MM.1S (cell line): Measurements from ENCODE around the gene NREP.

Experiments
- DNase-seq: peaks from one replicate; pipeline ENCODE4 v3.0.0-alpha.2; 2015
- H2AFZ ChIP-seq: fragments of 300-600 bp; sonication (generic); 2 replicates; pipeline ENCODE4 v1.6.0; 2016; ENCODE audit warnings: antibody characterized with exemption, low read length
- H3F3A ChIP-seq: fragments of 300-600 bp; sonication (generic); 2 replicates; pipeline ENCODE4 v1.6.1; 2016; ENCODE audit warnings: mild to moderate bottlenecking, antibody characterized with exemption, low read length, moderate library complexity, mixed read lengths; ENCODE audit not compliant: insufficient read depth
- H3K27ac ChIP-seq: fragments of 300-600 bp; sonication (generic); 2 replicates; pipeline ENCODE4 v1.5.1; 2016; ENCODE audit warnings: mild to moderate bottlenecking, low read length
- H3K27me3 ChIP-seq: fragments of 300-600 bp; sonication (generic); replicated peaks from 2 replicates; pipeline ENCODE4 v1.6.0; 2016; ENCODE audit warnings: low read length; ENCODE audit not compliant: insufficient read depth
- H3K36me3 ChIP-seq: fragments of 300-600 bp; sonication (generic); replicated peaks from 2 replicates; pipeline ENCODE4 v1.6.1; 2016; ENCODE audit warnings: mild to moderate bottlenecking, low read length, mixed read lengths; ENCODE audit not compliant: insufficient read depth
- H3K4me1 ChIP-seq: fragments of 300-600 bp; sonication (generic); 2 replicates; pipeline ENCODE4 v1.6.1; 2016; ENCODE audit warnings: low read length, mixed read lengths
- H3K4me2 ChIP-seq: fragments of 300-600 bp; sonication (generic); 2 replicates; pipeline ENCODE4 v1.6.0; 2016; ENCODE audit warnings: low read depth, low read length
- H3K4me3 ChIP-seq: fragments of 300-600 bp; sonication (generic); 2 replicates; pipeline ENCODE4 v1.5.1; 2016; ENCODE audit warnings: low read length, mixed read lengths
- H3K79me2 ChIP-seq: fragments of 300-600 bp; sonication (generic); 2 replicates; pipeline ENCODE4 v1.6.1; 2016; ENCODE audit warnings: mixed run types, low read length, mixed read lengths
- H3K9ac ChIP-seq: fragments of 300-600 bp; sonication (generic); 2 replicates; pipeline ENCODE4 v1.6.1; 2016; ENCODE audit warnings: low read length, mixed read lengths
- H3K9me2 ChIP-seq: fragments of 300-600 bp; sonication (generic); replicated peaks from 2 replicates; pipeline ENCODE4 v1.6.1; 2016; ENCODE audit warnings: mild to moderate bottlenecking, low read length, mixed read lengths; ENCODE audit not compliant: insufficient read depth
- H3K9me3 ChIP-seq: fragments of 300-600 bp; sonication (generic); replicated peaks from 2 replicates; pipeline ENCODE4 v1.6.1; 2016; ENCODE audit warnings: mild to moderate bottlenecking, low read length, mixed read lengths; ENCODE audit not compliant: insufficient read depth
- H4K20me1 ChIP-seq: fragments of 300-600 bp; sonication (generic); 2 replicates; pipeline ENCODE4 v1.6.1; 2016; ENCODE audit warnings: mild to moderate bottlenecking, low read length, moderate library complexity, mixed read lengths; ENCODE audit not compliant: insufficient read depth
- CTCF ChIP-seq: fragments of 300-600 bp; sonication (generic); IDR thresholded peaks from 2 replicates; pipeline ENCODE4 v1.5.1; 2016; ENCODE audit warnings: antibody characterized with exemption, low read length, mixed read lengths
- EZH2 ChIP-seq: fragments of 300-600 bp; sonication (generic); optimal IDR thresholded peaks from 2 replicates; pipeline ENCODE3; 2017; ENCODE audit warnings: low read depth, mild to moderate bottlenecking, antibody characterized with exemption, low read length, mixed read lengths
- EZH2phosphoT487 ChIP-seq: fragments of 300-600 bp; sonication (generic); IDR thresholded peaks from 2 replicates; pipeline ENCODE4 v1.6.1; 2018; ENCODE audit warnings: antibody characterized with exemption, low read length

Gene NREP

DNA sequence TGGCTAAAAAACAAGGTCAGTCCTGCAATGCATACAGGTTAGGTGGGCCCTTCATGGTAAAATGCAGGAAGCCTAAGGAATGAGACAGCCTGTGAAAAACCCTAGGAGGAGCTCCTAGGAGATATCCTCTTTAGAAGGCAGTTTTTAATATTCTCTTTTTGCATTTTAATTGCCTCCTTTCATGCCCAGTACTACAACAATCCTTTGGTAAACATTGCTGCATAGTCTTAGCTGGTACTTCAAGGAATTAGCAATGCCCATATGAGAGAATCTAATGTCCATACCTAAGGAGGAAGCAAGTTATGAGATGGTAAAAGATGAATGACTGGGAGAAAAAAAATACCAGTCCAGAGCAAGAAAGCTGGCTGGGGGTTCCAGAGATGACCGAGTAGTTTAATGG, 61.0 kb downstream of the NREP start:
- no peak for TF ChIP-seq CTCF
- TF ChIP-seq EZH2, result no peak
- no peak for TF ChIP-seq EZH2phosphoT487
- Histone ChIP-seq H3K9me3 (no peaks in the 10 kb centered on the region), H3K4me1 (no peaks in the 10 kb centered on the region), H3K4me2 (no peak overlapping the region), H3K4me3 (no peak overlapping the region), H3F3A (no peaks in the 10 kb centered on the region), H3K36me3 (no peaks in the 10 kb centered on the region), H4K20me1 (no peaks in the 10 kb centered on the region), H3K27me3 (no peaks in the 10 kb centered on the region), H3K9ac (no peak overlapping the region), H3K79me2 (no peaks in the 10 kb centered on the region), H2AFZ (no peak overlapping the region), H3K27ac (no peak overlapping the region), H3K9me2 (no peaks in the 10 kb centered on the region)
- DNase-seq, result no peak

DNA sequence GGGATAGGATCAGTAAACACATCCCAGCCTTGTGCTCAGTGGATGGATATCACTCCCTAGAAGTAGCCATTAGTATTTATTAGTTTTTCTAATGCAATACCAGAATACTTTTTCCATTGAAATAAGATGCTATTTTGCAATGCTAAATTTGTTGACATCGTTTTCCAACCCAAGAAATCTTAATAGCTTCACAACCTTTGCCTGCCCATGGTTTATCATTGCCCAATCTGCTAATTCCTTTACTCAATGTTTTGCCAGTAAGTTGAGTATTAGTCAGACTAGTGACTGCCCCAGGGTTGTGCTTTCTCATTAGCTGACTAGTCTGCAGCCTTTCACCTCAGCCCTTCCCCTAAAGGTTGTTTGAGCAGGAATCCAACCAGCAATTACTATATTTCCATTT, 62.9 kb downstream of the NREP start:
- TF ChIP-seq EZH2phosphoT487, result no peak
- TF ChIP-seq EZH2, result no peak
- no peak for TF ChIP-seq CTCF
- H3K4me3 ChIP-seq, result no peak overlapping the region
- no peak overlapping the region for H3K27ac ChIP-seq
- no peaks in the 10 kb centered on the region for H3K9me3 ChIP-seq
- H3K27me3 ChIP-seq, result no peaks in the 10 kb centered on the region
- no peak for DNase-seq
- no peaks in the 10 kb centered on the region for H3F3A ChIP-seq
- H3K9me2 ChIP-seq, result no peaks in the 10 kb centered on the region
- H3K36me3 ChIP-seq, result no peaks in the 10 kb centered on the region
- H3K9ac ChIP-seq, result no peak overlapping the region
- H4K20me1 ChIP-seq, result no peaks in the 10 kb centered on the region
- H3K4me2 ChIP-seq, result no peak overlapping the region
- H3K79me2 ChIP-seq, result no peaks in the 10 kb centered on the region
- H3K4me1 ChIP-seq, result no peaks in the 10 kb centered on the region
- H2AFZ ChIP-seq, result no peak overlapping the region

DNA sequence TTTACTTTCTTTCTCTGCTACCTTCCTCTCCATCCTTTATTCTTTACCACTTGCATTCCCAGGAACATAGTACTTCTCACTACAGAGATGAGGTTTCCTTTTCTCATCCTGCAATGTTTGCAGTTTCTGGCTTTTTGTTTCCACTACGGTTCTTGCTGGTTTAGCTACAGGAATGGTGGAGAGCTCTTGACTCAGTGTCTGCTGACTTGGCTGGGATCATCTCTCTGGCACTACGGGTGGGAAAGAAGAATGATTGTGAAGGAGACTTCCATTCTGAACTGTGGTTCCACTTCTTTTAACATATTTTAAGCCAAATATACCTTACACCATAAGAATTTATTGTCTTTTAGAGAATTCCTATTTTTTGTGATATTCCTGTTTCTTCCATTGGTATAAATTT, 65.1 kb downstream of the NREP start:
- no peaks in the 10 kb centered on the region for H3K79me2 ChIP-seq
- H3K9me3 ChIP-seq, result no peaks in the 10 kb centered on the region
- H3K4me3 ChIP-seq, result no peak overlapping the region
- TF ChIP-seq EZH2 (no peak), EZH2phosphoT487 (no peak), CTCF (no peak)
- no peaks in the 10 kb centered on the region for H3F3A ChIP-seq
- H3K4me1 ChIP-seq, result no peaks in the 10 kb centered on the region
- no peaks in the 10 kb centered on the region for H3K36me3 ChIP-seq
- no peak for DNase-seq
- H3K27me3 ChIP-seq, result no peaks in the 10 kb centered on the region
- no peak overlapping the region for H3K9ac ChIP-seq
- no peaks in the 10 kb centered on the region for H3K9me2 ChIP-seq
- no peak overlapping the region for H2AFZ ChIP-seq
- no peak overlapping the region for H3K4me2 ChIP-seq
- no peak overlapping the region for H3K27ac ChIP-seq
- H4K20me1 ChIP-seq, result no peaks in the 10 kb centered on the region
